Endothelial cell (in vitro differentiated cells): Measurements from ENCODE around the gene CARD10. TPM values are rescaled to one million over a fixed set of nuclear protein-coding genes. Genes with fewer than 3 reads are reported as not detected.
"Not testable (repeated sequence)": the region's sequence is repeated elsewhere in the genome, so short reads cannot be mapped to it uniquely, and the experiment has no call there.

Source experiments
- DNase-seq: peaks from one replicate; pipeline ENCODE4 v3.0.0; 2021; ENCODE audit warnings: low spot score
- H3K27ac Mint-ChIP-seq: one replicate; pipeline ENCODE4 v1.8.0; 2021; ENCODE audit warnings: mixed read lengths, inconsistent platforms; ENCODE audit not compliant: unreplicated experiment
- H3K27me3 Mint-ChIP-seq: one replicate; pipeline ENCODE4 v1.8.0; 2021; ENCODE audit warnings: mild to moderate bottlenecking, moderate library complexity, mixed read lengths, inconsistent platforms; ENCODE audit not compliant: unreplicated experiment
- H3K36me3 Mint-ChIP-seq: one replicate; pipeline ENCODE4 v1.8.0; 2021; ENCODE audit warnings: mild to moderate bottlenecking, low read depth, mixed read lengths, inconsistent platforms; ENCODE audit not compliant: unreplicated experiment
- H3K4me1 Mint-ChIP-seq: one replicate; pipeline ENCODE4 v1.8.0; 2021; ENCODE audit warnings: mild to moderate bottlenecking, mixed read lengths, inconsistent platforms; ENCODE audit not compliant: unreplicated experiment
- H3K4me3 Mint-ChIP-seq: one replicate; pipeline ENCODE4 v1.8.0; 2021; ENCODE audit warnings: mild to moderate bottlenecking, mixed read lengths, inconsistent platforms; ENCODE audit not compliant: unreplicated experiment
- H3K9me3 Mint-ChIP-seq: one replicate; pipeline ENCODE4 v1.8.0; 2021; ENCODE audit warnings: mixed read lengths, inconsistent platforms; ENCODE audit not compliant: unreplicated experiment
- CTCF ChIP-seq: fragments of 200-600 bp; sonication (generic); IDR thresholded peaks from one replicate; pipeline ENCODE4 v1.5.0; 2021; ENCODE audit warnings: antibody characterized with exemption; ENCODE audit not compliant: unreplicated experiment
- total RNA-seq: library from RNA; stranded (reverse); fragmentation: NEBNext Ultra II Directional; extraction: Animal tissue kit (Norgen Biotek cat#: 25700); gene quantifications from one replicate; pipeline ENCODE4 v1.2.1, GENCODE V29; 2021; ENCODE audit not compliant: unreplicated experiment

Gene CARD10
- total RNA-seq, 1 donor from 2014 or later, result 26.0 TPM

- Mint-ChIP-seq H3K4me3 (peak overlapping the region; percentile 59), H3K27me3 (peaks cover 9% of the 10 kb centered on the region), H3K27ac (peak overlapping the region; percentile 84), H3K36me3 (no peaks in the 10 kb centered on the region), H3K4me1 (peaks cover 27% of the 10 kb centered on the region), H3K9me3 (no peaks in the 10 kb centered on the region)
- DNase-seq, result peak; percentile 90
- peak; percentile 66 for TF ChIP-seq CTCF
Observed at GRCh38 chr22:37544955-37545702, 25.9 kb upstream of the CARD10 start.

GRCh38 chr22:37542959-37543358, 23.7 kb upstream of the CARD10 start:
- Mint-ChIP-seq H3K27ac (no peak overlapping the region), H3K36me3 (no peaks in the 10 kb centered on the region), H3K4me3 (no peak overlapping the region), H3K4me1 (peaks cover 32% of the 10 kb centered on the region), H3K27me3 (peaks cover 9% of the 10 kb centered on the region), H3K9me3 (no peaks in the 10 kb centered on the region)
- DNase-seq, result no peak
- TF ChIP-seq CTCF, result no peak

- not testable (repeated sequence) for H3K9me3 Mint-ChIP-seq, H3K4me3 Mint-ChIP-seq, DNase-seq, H3K27me3 Mint-ChIP-seq, H3K36me3 Mint-ChIP-seq, H3K27ac Mint-ChIP-seq
- peaks cover 31% of the 10 kb centered on the region for H3K4me1 Mint-ChIP-seq
Observed at GRCh38 chr22:37542416-37542815, 23.2 kb upstream of the CARD10 start.

- not testable (repeated sequence) for H3K27ac Mint-ChIP-seq, H3K36me3 Mint-ChIP-seq, H3K27me3 Mint-ChIP-seq, DNase-seq, H3K4me3 Mint-ChIP-seq, H3K9me3 Mint-ChIP-seq
- peaks cover 19% of the 10 kb centered on the region for H3K4me1 Mint-ChIP-seq
Observed at GRCh38 chr22:37539790-37540189, 20.6 kb upstream of the CARD10 start.

- peak; percentile 76 for TF ChIP-seq CTCF
- Mint-ChIP-seq H3K4me1 (peaks cover 12% of the 10 kb centered on the region), H3K4me3 (peak overlapping the region; percentile 37), H3K27me3 (peaks cover 3% of the 10 kb centered on the region), H3K36me3 (no peaks in the 10 kb centered on the region), H3K9me3 (no peaks in the 10 kb centered on the region), H3K27ac (no peak overlapping the region)
- peak; percentile 94 for DNase-seq
Observed at GRCh38 chr22:37538590-37539357, 19.6 kb upstream of the CARD10 start.

GRCh38 chr22:37535159-37535558, 15.9 kb upstream of the CARD10 start:
- Mint-ChIP-seq H3K9me3 (no peaks in the 10 kb centered on the region), H3K4me1 (peaks cover 6% of the 10 kb centered on the region), H3K36me3 (no peaks in the 10 kb centered on the region), H3K27ac (no peak overlapping the region), H3K27me3 (no peaks in the 10 kb centered on the region), H3K4me3 (no peak overlapping the region)
- no peak for DNase-seq
- TF ChIP-seq CTCF, result no peak
